NAMALWA (cell line): ENCODE results near the gene PLEKHM2.

Experiments
- DNase-seq: peaks from one replicate; pipeline ENCODE4 v3.0.0-alpha.2; 2015; ENCODE audit warnings: low spot score

The PLEKHM2 gene

DNA sequence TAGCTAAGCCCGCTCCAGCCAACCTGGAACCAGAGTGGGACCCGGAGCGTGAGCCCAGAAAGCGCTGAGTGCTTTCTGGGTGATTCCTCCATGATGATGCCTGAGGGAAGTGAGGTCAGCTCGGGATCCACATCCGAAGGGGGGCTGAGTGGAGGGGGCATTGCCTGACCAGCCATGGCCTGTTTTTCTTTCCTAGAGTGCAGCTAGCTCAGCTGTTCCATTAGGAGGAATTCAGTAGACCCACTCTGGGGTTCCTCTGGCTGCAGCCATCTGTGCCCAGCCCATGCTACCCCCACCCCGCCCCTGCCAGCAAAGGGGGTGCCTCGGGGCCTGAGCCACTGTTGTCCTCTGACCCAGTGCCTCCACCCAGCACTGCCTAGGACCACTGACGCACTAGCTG, 42.4 kb downstream of the PLEKHM2 start:
- DNase-seq: no peak

DNA sequence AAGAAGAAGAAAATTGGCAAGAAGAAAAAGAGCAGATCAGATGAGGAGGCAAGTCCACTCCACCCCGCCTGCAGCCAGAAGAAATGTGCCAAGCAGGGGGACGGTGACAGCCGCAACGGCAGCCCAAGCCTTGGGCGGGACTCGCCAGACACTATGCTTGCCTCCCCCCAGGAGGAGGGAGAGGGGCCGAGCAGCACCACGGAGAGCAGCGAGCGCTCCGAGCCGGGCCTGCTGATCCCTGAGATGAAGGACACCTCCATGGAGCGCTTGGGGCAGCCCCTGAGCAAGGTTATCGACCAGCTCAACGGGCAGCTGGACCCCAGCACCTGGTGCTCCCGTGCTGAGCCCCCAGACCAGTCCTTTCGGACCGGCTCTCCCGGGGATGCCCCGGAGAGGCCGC, 42.9 kb downstream of the PLEKHM2 start:
- no peak for DNase-seq

DNA sequence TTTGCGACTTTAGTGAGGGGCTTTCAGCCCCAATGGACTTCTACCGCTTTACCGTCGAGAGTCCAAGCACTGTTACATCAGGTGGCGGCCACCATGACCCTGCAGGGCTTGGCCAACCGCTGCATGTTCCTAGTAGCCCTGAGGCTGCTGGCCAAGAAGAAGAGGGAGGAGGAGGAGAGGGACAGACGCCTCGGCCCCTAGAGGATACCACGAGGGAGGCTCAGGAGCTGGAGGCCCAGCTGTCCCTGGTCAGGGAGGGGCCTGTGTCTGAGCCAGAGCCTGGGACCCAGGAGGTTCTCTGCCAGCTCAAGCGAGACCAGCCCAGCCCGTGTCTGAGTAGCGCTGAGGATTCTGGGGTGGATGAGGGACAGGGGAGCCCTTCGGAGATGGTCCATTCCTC, 43.3 kb downstream of the PLEKHM2 start:
- no peak for DNase-seq

DNA sequence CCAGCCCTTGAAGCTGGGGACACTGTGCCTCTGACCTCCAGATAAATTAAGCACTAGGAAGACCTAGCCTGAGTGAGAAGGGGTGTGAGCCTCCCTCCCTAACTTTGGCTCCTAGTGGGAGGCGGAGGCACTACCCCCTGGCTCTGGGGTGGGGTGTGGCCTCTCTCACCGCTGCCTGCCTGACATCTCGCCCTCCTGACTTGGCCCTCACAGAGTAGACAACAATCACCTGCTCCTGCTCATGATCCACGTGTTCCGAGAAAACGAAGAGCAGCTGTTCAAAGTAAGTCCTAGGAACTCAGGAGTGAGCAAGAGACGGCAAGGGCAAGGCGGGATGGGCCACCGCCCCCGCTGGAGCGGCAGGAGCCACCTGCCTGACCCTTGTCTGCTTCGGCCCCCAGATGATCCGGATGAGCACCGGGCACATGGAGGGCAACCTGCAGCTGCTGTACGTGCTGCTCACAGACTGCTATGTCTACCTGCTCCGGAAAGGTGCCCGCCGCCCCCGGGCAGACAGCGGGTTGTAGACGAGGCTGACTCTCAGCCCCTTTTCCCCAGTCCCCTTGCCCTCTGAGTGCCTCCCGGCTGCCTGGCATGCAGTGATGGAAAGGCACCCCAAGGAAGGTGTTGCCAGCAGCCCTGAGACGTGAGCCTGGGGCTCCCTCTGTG, 43.9 kb downstream of the PLEKHM2 start:
- no peak for DNase-seq

DNA sequence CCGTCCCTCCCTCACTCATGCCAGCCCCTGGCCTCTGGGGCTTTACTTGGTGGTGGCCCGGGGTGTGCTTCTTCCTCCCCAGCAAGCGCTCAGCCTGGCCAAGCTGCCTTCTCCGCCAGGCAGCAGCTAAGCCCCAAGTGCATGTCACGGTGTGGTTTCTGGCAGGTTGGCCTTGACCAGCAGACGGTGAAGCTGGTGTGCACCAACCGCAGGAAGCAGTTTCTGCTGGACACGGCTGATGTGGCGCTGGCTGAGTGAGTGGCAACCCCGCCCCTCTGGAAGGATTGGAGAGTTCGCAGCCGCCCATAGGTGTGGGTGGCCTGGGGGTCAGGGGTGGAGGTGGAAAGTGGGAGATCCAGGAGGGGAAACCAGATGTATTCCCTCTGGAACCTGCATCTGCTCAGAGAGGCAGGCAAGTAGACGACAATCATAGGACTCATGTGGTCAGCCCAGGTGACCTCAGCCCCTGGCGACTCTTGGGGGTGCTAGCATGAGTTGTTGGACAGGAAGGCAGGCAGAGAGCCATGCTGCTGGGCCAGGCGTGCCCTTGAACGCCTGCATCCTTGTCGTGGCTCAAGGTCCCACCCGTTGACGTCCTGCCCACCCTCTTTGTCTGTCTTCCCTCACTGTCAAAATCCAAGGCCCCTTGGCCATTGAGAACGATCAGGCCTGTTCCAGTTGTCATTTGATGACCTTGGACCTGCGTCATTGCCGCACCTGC, 45.0 kb downstream of the PLEKHM2 start:
- no peak for DNase-seq

DNA sequence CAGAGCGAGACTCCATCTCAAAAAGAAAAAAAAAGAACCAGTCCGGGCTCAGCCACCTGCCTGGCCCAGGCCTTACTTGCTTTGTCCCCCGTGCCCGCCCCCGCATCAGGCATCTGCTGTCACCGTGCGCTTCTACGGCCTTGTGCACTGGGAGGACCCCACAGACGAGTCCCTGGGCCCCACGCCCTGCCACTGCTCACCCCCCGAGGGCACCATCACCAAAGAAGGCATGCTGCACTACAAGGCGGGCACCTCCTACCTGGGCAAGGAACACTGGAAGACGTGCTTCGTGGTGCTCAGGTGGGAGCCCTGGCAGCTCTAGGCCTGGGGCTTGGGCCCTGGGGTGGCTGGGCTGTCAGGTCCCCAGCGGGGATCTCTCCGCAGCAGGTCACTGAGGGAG, 46.3 kb downstream of the PLEKHM2 start:
- no peak for DNase-seq

DNA sequence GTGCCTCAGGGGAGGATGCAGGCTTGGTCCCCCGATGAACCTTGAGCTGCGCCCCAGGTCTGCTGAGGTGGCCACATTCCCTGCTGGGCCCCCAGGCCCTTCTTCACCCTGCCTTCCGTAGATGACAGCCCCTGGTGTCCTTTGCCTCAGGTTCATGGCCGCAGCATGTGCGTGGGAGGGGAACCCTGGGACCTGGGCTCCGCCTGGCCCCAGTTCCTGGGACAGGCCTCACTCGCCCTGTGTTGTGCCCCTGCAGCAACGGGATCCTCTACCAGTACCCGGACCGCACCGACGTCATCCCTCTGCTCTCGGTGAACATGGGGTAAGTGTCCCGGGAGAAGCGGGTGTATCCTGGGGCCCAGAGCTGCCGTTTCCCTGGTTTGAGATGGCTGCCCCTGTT, 46.8 kb downstream of the PLEKHM2 start:
- DNase-seq: no peak

DNA sequence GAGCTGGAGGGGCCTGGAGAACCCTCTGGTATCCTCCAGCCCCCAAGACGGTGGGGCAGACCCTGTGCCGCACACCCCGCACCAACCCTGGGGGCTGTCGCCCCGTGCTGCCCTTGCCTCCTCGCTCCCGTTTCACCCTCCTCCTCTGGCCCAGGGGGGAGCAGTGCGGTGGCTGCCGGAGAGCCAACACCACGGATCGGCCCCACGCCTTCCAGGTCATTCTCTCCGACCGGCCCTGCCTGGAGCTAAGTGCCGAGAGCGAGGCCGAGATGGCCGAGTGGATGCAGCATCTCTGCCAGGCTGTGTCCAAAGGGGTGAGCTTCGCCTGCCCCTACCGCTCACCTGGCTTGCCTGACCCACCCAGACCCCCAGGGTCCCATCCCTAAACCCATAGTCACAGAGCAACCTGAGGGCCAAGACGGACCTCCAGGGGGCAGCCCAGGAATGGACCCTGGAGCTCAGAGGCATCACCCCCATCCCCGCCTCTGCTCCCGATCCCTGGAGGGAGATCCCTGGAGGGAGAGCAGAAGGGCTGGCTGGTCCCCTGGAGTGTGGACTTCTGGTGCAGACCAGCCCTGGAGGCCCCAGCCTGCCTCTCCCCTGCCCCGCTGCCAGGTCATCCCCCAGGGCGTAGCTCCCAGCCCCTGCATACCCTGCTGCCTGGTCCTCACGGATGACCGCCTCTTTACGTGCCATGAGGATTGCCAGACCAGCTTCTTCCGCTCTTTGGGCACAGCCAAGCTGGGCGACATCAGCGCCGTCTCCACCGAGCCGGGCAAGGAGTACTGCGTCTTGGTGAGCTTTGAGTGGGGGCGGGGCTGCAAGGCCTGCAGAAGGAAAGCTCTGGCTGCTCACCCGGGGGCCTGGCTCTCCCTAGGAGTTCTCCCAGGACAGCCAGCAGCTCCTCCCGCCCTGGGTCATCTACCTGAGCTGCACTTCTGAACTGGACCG, 47.9 kb downstream of the PLEKHM2 start:
- no peak for DNase-seq

DNA sequence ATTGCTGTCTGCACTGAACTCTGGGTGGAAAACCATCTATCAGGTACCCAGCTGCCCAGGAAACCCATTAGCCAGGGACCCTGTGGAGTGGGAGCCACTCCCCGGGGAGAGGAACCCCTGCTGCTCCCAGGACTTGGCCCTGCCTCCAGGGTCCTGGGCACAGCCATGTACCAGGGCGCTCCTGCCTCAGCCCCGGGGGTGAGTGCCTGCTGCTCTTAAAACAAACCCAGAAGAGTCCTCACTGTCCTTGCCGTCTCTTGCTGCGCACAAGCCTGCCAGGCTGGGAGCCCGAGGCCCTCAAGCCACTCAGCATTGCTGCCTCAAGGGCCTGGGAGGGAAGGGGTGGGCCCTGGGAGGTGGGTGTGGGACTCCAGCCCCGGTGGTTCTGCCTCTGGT, 48.6 kb downstream of the PLEKHM2 start:
- no peak for DNase-seq

DNA sequence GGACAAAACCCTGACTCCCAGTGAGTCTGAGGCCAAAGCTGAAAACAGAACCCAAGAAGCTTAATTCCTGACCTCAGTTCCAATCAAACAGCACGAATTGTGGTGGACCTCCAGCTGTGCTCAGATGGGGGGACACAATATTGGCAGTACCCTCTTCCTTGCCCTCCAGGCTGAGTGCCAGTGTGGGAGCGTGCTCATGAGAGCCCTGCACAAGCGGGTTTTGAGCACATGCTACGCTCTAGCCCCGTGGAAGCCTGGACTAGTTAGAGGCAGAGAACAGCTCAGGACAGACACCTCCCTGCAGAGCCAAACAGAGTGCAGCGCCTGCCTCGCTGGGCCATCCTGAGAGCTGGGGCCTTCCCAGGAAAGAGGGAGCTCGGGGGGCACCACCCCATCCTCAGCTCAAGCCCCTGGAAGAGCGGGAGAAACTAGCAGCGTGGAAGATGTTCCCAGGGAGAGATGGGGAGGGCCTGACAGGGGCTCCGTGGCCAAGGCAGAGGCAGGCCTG, 49.2 kb downstream of the PLEKHM2 start:
- DNase-seq: no peak

DNA sequence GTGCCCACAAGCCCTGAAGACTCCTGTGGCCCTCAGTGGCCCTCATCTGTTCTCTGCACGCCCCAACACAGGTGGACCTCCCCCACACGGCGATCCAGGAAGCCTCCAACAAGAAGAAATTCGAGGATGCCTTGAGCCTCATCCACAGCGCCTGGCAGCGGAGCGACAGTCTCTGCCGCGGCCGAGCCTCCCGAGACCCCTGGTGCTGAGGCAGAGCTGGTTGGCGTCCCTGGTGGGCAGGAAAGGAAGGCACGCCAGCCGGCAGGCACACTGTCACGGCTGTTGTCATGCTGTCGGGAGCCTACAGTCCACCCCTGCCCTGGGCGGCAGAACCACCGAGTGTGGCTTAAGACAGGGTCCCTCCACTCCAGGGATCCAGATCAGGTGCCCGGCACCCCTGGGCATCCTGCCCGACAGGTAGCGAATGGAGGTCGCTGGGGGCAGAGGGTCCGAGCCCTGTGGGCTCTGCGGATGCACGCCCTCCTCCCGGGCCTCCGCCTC, 49.7 kb downstream of the PLEKHM2 start:
- no peak for DNase-seq

DNA sequence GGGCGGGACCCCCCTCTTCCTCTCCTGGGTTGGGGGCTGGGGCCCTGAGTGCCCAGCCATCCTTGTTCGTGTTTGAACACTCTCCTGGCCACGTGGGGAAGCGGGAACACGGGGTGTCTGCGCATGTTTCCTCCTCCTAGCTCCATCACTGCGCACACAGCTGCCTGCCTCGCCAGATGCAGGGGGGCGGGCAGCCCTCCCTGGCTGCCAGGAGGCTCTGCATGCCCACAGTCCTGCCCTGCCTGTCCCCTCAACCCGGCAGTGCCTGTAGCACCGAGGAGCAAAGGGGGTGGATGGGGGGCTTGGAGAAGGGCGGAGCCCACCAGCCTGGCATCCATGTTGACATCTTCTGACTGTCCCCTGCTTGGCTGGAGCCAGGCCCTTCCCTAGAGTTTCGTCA, 50.2 kb downstream of the PLEKHM2 start:
- no peak for DNase-seq

DNA sequence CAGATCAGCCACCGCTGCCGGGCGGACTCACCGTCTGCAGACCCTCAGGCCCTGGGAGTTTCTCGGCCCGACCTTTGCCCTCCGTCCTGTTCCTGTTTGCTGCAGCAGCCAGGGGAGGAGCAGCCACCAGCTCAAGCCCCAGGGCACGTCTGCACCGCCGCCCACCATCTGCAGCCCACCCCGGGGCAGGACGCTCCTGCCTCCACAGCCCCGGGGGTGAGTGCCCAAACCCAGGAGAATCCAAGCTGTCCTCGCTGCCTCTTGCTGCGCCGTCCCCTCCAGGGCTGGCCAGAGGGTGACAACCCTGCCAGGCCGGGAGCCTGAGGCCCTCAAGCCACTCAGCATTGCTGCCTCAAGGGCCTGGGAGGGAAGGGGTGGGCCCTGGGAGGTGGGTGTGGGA, 50.8 kb downstream of the PLEKHM2 start:
- no peak for DNase-seq

DNA sequence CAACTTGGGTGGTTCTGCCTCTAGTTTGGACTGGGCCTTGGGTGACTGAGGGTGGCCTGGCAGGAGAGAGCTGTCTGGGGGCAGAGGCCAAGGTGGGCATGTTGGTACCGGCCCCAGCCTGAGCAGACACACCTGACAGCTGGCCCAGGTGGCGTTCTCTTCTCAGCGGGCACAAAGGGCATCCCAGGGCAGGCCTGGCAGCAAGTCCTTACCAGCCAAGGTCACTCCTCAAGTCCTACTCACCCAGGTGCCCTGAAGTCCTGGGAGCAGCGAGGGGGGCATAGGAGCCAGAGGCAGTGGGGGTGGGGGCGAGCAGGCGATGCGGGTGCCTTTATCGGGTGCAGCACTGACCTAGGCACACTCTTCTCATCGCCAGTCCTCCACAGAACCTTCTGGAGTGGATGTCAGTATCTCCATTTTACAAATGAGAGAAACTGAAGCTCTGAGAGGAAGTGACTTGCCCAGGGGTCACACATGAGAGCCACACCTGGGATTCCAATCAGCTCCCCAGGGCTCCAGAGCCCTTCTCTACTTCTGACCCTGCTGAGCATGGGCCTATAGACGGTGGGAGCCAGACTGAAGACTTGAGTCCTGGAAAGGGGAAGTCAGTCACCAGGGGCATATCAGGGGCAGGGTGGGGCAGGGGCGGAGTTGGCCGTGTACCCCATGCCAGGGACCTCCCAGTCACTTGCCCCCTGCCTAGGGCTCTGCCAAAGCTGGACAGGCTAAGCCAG, 51.4 kb downstream of the PLEKHM2 start:
- no peak for DNase-seq

DNA sequence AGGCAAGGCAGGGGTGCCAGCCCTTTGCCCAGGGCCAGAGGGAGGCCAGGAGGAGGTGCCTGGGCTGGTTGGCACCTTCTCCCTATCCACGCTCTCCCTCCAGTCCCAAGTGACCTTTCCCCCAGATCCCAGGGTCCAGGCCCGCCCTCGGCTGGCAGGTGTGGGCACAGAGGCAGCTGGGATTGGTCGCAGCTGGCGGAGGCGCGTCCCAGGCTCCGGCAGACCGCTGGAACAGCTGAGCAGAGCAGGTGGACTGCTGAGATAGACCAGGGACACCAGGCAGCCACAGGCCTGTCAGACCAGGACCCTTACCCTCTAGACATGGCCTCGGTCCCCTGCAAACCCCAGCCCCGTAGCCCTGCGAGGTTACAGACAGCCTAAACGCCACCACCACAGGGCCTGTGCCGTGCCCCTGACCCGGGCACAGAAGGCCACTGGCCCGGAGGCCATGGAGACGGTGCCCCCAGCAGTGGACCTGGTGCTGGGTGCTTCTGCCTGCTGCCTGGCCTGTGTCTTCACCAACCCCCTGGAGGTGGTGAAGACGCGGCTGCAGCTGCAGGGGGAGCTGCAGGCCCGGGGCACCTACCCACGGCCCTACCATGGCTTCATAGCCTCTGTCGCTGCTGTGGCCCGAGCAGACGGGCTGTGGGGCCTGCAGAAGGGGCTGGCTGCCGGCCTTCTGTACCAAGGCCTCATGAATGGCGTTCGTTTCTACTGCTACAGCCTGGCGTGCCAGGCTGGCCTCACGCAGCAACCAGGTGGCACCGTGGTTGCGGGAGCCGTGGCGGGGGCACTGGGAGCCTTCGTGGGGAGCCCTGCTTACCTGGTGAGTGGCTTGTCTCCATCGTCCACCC, 52.1 kb downstream of the PLEKHM2 start, which contains the start of gene SLC25A34:
TSS of gene SLC25A34 (plus strand) at position 221 of the 854 bp plus-strand sequence. CDS start at position 449, 228 bp downstream.
- DNase-seq: no peak

DNA sequence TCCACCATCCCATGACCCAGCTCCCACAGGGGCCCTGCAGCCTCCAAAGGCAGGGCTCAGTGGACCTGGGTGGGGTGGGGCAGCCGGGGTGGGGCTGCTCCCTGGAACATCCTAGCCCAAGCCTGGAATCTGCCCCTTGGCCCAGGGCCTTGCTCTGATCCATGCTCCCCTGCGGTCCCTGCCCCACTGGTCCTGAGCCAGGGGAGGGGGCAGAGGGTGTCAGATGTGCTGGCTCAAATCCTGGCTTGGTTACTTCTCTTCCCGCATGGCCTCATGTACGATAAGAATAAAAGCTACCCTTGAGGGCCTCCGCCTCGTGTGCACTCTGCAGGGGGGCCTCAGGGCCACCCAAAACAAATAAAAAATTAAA, 52.8 kb downstream of the PLEKHM2 start:
- no peak for DNase-seq

DNA sequence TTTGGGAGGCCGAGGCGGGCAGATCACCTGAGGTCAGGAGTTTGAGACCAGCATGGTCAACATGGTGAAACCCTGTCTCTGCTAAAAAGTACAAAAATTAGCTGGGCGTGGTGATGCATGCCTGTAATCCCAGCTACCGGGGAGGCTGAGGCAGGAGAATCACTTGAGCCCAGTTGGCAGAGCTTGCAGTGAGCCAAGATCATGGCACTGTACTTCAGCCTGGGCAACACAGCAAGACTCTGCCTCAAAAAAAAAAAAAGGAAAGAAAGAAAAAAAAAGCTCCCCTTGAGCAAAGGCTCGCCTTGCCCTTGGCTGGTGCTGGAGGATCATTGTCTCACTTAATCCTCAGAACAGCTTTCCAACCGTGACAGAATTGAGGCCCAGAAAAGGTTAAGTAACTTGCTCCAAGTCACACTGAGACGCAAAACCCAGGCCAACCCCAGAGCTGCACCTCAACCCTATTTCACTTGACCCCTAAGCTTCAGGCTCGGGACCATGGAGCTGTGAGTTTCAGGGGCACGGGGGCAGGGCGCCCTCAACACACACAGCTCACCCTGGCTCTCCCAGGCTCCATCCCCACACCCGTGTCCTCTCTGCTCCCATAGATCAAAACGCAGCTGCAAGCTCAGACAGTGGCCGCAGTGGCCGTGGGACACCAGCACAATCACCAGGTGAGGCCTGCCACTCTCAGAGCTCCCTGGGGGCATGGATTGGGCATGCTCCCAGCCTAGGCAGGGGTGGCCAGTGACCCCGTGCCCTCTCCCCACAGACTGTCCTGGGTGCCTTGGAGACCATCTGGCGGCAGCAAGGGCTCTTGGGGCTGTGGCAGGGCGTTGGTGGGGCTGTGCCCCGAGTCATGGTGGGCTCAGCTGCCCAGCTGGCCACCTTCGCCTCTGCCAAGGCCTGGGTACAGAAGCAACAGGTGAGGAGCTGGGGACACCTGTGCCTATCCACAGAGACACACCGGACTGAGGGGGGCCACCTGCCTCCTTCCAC, 53.5 kb downstream of the PLEKHM2 start:
- no peak for DNase-seq

DNA sequence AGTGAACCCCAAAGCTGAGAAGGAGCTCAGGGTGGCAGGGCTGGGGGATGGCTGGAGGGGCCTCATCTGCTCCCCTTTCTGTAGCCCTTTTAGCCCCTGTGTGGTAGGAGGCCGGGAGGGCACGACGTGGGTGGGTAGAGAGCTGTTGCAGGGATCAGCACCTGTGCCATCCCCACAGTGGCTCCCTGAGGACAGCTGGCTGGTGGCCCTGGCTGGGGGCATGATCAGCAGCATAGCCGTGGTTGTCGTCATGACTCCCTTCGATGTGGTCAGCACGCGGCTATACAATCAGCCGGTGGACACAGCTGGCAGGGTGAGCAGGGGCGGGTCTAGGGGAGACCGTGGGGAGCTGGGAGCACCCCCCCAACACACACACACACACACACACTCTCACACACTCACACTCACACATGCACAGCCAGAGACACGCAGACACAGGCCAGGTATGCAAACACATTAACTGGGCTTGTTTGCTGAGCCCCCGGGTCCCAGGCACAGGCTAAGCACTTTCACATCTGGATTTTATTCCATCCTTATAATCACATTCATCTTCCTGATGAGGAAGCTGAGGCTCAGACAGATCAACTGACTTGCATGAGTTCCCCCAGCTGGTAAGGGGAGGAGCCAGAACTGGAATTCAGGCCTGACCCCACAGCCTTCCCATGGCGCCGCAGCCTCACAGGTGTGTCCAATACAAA, 54.4 kb downstream of the PLEKHM2 start:
- no peak for DNase-seq

DNA sequence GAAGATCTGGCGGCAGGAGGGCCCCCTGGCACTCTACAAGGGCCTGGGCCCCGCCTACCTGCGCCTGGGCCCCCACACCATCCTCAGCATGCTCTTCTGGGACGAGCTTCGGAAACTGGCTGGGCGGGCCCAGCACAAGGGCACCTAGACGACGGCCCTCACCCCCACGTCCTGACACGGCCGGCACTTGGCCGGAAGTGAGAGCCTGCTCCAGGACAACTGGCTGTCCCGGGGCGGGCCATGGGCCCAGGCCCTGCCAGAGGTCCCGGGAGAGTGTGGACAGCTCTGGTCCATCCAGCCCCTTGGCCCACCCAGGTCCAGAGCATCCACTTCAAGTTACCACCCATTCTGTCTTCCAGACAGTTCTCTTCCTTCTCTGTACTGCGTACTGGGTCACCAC, 55.1 kb downstream of the PLEKHM2 start:
- no peak for DNase-seq
